Ascending aorta (tissue), 2 donors: ENCODE measurements around the gene CELSR1. TPM values are rescaled to one million over a fixed set of nuclear protein-coding genes. Genes with fewer than 3 reads are reported as not detected.

Experiments
- DNase-seq, 2 donors: peaks; one replicate each; pipeline ENCODE4 v3.0.0-alpha.2; 2019; ENCODE audit warnings: low spot score in 2 of 2
- H3K27ac ChIP-seq, 2 donors: fragments of 200-600 bp; sonication (generic); one replicate each; pipeline ENCODE4 v1.5.1; 2016 to 2017; ENCODE audit warnings: mild to moderate bottlenecking in 1 of 2
- H3K27me3 ChIP-seq: fragments of 200-600 bp; sonication (generic); one replicate; pipeline ENCODE4 v1.5.1; 2017
- H3K36me3 ChIP-seq, 2 donors: fragments of 200-600 bp; sonication (generic); one replicate each; pipeline ENCODE4 v1.5.1; 2016
- H3K4me1 ChIP-seq, 2 donors: fragments of 200-600 bp; sonication (generic); one replicate each; pipeline ENCODE4 v1.5.1; 2016 to 2017; ENCODE audit warnings: mild to moderate bottlenecking in 1 of 2
- H3K4me3 ChIP-seq, 2 donors: fragments of 200-600 bp; sonication (generic); one replicate each; pipeline ENCODE4 v1.5.1; 2016 to 2017; ENCODE audit warnings: mild to moderate bottlenecking in 1 of 2
- H3K9me3 ChIP-seq, 2 donors: fragments of 200-600 bp; sonication (generic); one replicate each; pipeline ENCODE4 v1.5.1; 2016
- CTCF ChIP-seq, 3 experiments: fragments of 200-600 bp in 2 of 3; fragments of 450-650 bp in 1 of 3; sonication (generic) in 2 of 3; IDR thresholded peaks; one replicate each; pipeline ENCODE4 v1.5.1; 2016 to 2019; ENCODE audit warnings: antibody characterized with exemption in 3 of 3, mild to moderate bottlenecking in 1 of 3, moderate library complexity in 1 of 3
- intact Hi-C: fragments of 100-400 bp; cut with DNase I; formaldehyde crosslinking; loops from one replicate; pipeline ENCODE4 v1.15.1; 2023
- total RNA-seq: library from RNA; depleted of rRNA; stranded (reverse); fragments of >200 nt; gene quantifications from one replicate; pipeline ENCODE4 v1.1.0, GENCODE V29; 2016

Gene CELSR1
- total RNA-seq, 1 donor from 2014 or later, result 10.5 TPM

DNA sequence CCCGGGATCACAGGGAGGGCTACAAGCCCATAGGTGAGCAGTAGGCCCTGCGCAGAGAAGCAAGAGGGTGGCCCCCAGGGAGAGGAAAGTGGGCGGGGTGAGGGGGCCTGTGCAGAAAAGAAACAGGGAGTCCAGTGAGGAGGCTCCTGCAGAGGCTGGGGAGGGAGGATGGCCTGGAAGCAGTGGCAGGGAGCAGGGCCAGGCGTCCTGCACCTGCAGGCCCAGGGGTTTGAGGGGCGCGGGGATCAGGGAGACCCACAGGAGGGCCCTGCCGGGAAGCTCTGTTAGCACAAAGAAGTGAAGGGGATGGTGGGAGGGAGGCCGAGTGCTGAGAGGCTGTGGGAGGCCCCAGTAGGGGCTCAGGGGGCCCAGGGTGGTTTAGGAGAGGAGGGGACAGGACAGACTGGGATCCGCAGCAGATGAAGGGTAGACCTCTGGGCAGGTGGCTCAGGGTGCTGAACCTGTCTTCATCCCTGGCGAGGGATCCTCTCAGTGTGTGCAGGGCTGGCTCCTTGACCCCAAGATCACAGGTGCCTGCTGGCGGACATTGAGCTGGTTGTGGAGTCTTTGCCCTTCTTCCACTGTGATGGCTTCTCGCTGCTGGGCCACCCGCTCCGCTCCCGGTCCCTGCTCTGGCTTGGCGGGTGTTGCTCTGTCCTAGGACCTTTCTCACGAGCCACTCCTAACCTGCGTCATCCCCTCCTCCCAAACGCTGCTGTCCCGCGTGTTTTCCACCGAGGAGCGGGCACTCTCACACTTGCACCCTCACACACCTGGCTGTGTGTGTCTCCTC, 31.8 kb upstream of the CELSR1 start:
- DNase-seq, result no peak
- intact Hi-C loops, result no loop called here
- TF ChIP-seq CTCF (IDR thresholded peaks at IDR 0.05), result no peak
- no peak overlapping the region for H3K4me3 ChIP-seq
- H3K27me3 ChIP-seq, result no peaks in the 10 kb centered on the region
- H3K9me3 ChIP-seq, result peaks cover 0 to 10% of the 10 kb centered on the region in 2 donors
- no peaks in the 10 kb centered on the region for H3K36me3 ChIP-seq
- no peaks in the 10 kb centered on the region for H3K4me1 ChIP-seq
- no peak overlapping the region for H3K27ac ChIP-seq

DNA sequence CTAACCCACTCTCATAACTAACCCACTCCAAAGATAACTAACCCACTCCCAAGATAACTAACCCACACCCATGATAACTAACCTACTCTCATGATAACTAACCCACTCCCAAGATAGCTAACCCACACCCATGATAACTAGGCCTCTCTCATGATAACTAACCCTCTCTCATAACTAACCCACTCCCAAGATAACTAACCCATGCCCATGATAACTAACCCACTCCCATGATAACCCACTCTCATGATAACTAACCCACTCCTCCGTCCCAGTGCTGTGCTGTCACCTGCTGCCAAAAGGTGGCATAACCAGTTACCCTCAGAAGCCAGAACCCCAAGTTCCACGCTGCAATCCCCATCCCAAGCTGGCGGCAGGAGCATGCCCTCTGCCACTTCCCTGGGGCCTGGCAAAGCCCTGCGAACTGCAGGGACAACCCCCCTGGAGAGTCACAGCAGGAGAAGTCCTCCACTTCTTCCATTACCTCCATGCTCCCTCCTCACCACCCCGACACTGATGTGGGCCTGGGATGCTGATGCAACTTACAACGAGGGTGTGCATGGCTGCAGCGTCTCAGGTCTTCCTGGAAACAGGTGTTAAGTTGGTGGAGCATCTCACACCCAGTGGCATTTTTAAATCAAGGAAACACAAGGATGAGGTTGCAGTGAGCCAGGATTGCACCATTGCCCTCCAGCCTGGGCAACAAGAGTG, 30.8 kb upstream of the CELSR1 start:
- Histone ChIP-seq H3K27ac (no peak overlapping the region), H3K36me3 (no peaks in the 10 kb centered on the region), H3K4me1 (peaks cover 0 to 6% of the 10 kb centered on the region in 2 donors), H3K4me3 (no peak overlapping the region), H3K9me3 (peaks cover 0 to 10% of the 10 kb centered on the region in 2 donors), H3K27me3 (no peaks in the 10 kb centered on the region)
- no peak for TF ChIP-seq CTCF (IDR thresholded peaks at IDR 0.05)
- intact Hi-C loops, result no loop called here
- no peak for DNase-seq

- Histone ChIP-seq H3K9me3 (peaks cover 0 to 10% of the 10 kb centered on the region in 2 donors), H3K27me3 (no peaks in the 10 kb centered on the region), H3K27ac (no peak overlapping the region), H3K4me1 (peaks cover 0 to 6% of the 10 kb centered on the region in 2 donors), H3K36me3 (no peaks in the 10 kb centered on the region), H3K4me3 (no peak overlapping the region)
- intact Hi-C loops, result no loop called here
- no peak for DNase-seq
- TF ChIP-seq CTCF (IDR thresholded peaks at IDR 0.05), result no peak
Measured at GRCh38 chr22:46567471-46567870, 30.1 kb upstream of the CELSR1 start.

GRCh38 chr22:46564084-46564714, 26.8 kb upstream of the CELSR1 start:
- Histone ChIP-seq H3K27ac (no peak overlapping the region), H3K9me3 (no peaks in the 10 kb centered on the region)
- intact Hi-C loops, result no loop called here

More at GRCh38 chr22:46564084-46564714, 26.8 kb upstream of the CELSR1 start:
- Histone ChIP-seq H3K27me3 (no peaks in the 10 kb centered on the region), H3K4me1 (peaks cover 0 to 6% of the 10 kb centered on the region in 2 donors), H3K36me3 (no peaks in the 10 kb centered on the region), H3K4me3 (no peak overlapping the region)
- DNase-seq, result no peak
- no peak for TF ChIP-seq CTCF (IDR thresholded peaks at IDR 0.05)
